GM12878 (cell line): ENCODE results near the gene MTFR1L. TPM values are rescaled to one million over a fixed set of nuclear protein-coding genes. Genes with fewer than 3 reads are reported as not detected.

Experiments used
- ATAC-seq: fragments of 200-7000 bp; cut with Tn5 transposase; 3 replicates; pipeline ENCODE4 v1.9.1; 2020; ENCODE audit warnings: mild to moderate bottlenecking, moderate library complexity
- BruUV-seq: library from RNA; stranded (reverse); fragments of 400-500 nt; replicated peaks from 2 replicates; lab custom pipeline; 2021; lab: Mats Ljungman, UMichigan
- CTCF ChIA-PET: fragments of 300-600 bp; sonication (Branson Sonifier 250); formaldehyde crosslinking; extraction: SDS; loops from one replicate; lab custom pipeline; 2021; ENCODE audit warnings: inconsistent platforms; lab: Yijun Ruan, JAX
- POLR2A ChIA-PET: fragments of 350-600 bp; formaldehyde crosslinking; extraction: SDS; loops from one replicate; lab custom pipeline; 2021; ENCODE audit warnings: inconsistent platforms; lab: Charles Lee
- RAD21 ChIA-PET: fragments of 300-600 bp; sonication (Branson Sonifier 250); formaldehyde crosslinking; loops from one replicate; lab custom pipeline; 2023; ENCODE audit warnings: antibody characterized with exemption; ENCODE audit not compliant: unreplicated experiment; lab: Charles Lee
- SMC1A ChIA-PET: fragments of 300-600 bp; sonication (Branson Sonifier 250); formaldehyde crosslinking; loops from one replicate; lab custom pipeline; 2023; ENCODE audit not compliant: unreplicated experiment, uncharacterized antibody; lab: Charles Lee
- DNase-seq: peaks from one replicate; pipeline ENCODE4 v3.0.0-alpha.2; 2011; ENCODE audit warnings: low read depth, low spot score
- FAIRE-seq: peaks from 3 replicates; lab custom pipeline; 2011; peaks lifted over from hg19 to GRCh38; lab: Jason Lieb, UNC
- H2AFZ ChIP-seq: 2 replicates; pipeline ENCODE4 v1.6.0; 2011; ENCODE audit warnings: low read depth, low read length, control low read depth; ENCODE audit not compliant: control insufficient read depth
- H3K27ac ChIP-seq: 2 replicates; pipeline ENCODE4 v1.5.1; 2011; ENCODE audit warnings: control low read depth; ENCODE audit not compliant: control insufficient read depth, insufficient read depth
- H3K27me3 ChIP-seq, 2 experiments: replicated peaks in 1 of 2; 2 replicates each; pipeline versions ENCODE4 v1.6.0 to v1.6.1; 2011; ENCODE audit warnings: low read length in 1 of 2; ENCODE audit not compliant: control insufficient read depth in 2 of 2, insufficient read depth in 2 of 2
- H3K36me3 ChIP-seq, 2 experiments: 2 replicates each; pipeline ENCODE4 v1.5.1; 2011; ENCODE audit warnings: low read length in 1 of 2; ENCODE audit not compliant: control insufficient read depth in 2 of 2, insufficient read depth in 2 of 2
- H3K4me1 ChIP-seq: 2 replicates; pipeline ENCODE4 v1.6.1; 2011; ENCODE audit warnings: mild to moderate bottlenecking, low read length, moderate library complexity, mixed read lengths; ENCODE audit not compliant: control insufficient read depth, insufficient read depth
- H3K4me2 ChIP-seq: 2 replicates; pipeline ENCODE4 v1.6.0; 2011; ENCODE audit warnings: control low read depth; ENCODE audit not compliant: control insufficient read depth, insufficient read depth
- H3K4me3 ChIP-seq: fragments of 200-600 bp; sonication (generic); 2 replicates; pipeline ENCODE4 v1.5.1; 2016
- H3K79me2 ChIP-seq: 2 replicates; pipeline ENCODE4 v1.6.0; 2011; ENCODE audit warnings: low read length; ENCODE audit not compliant: control insufficient read depth, insufficient read depth
- H3K9ac ChIP-seq: 2 replicates; pipeline ENCODE4 v1.8.0; 2011; ENCODE audit warnings: low read length, control low read depth, mixed read lengths; ENCODE audit not compliant: control insufficient read depth, insufficient read depth
- H3K9me3 ChIP-seq: replicated peaks from 3 replicates; pipeline ENCODE4 v1.5.1; 2011; ENCODE audit warnings: mild to moderate bottlenecking, low read length; ENCODE audit not compliant: control insufficient read depth, insufficient read depth
- H4K20me1 ChIP-seq: 2 replicates; pipeline ENCODE4 v1.6.0; 2011; ENCODE audit not compliant: control insufficient read depth, insufficient read depth
- CHD2 ChIP-seq: IDR thresholded peaks from 2 replicates; pipeline ENCODE4 v1.6.1; 2011; ENCODE audit warnings: low read depth, low read length, improper control_type of control experiment, borderline replicate concordance
- PML ChIP-seq: IDR thresholded peaks from 2 replicates; pipeline ENCODE4 v1.6.1; 2012; ENCODE audit warnings: low read length, inconsistent platforms
- SIX5 ChIP-seq: IDR thresholded peaks from 2 replicates; pipeline ENCODE4 v1.6.1; 2011; ENCODE audit warnings: mild to moderate bottlenecking, low read depth, low read length, moderate library complexity; ENCODE audit not compliant: severe bottlenecking
- ZSCAN29 ChIP-seq: fragments of 450-650 bp; IDR thresholded peaks from 2 replicates; pipeline ENCODE4 v1.6.1; 2017; ENCODE audit warnings: mild to moderate bottlenecking, moderate library complexity
- WGBS: methylation state at CpG from one replicate; pipeline ENCODE4 v1.1.6; 2016; ENCODE audit warnings: low lambda C conversion rate; ENCODE audit not compliant: insufficient replicate concordance, insufficient coverage; ENCODE audit errors: missing lambda C conversion rate; 5-methylcytosine and 5-hydroxymethylcytosine counted together
- in situ Hi-C: fragments of 300-500 bp; cut with MboI; formaldehyde crosslinking; loops from 9 replicates; pipeline ENCODE4 v1.14.3; 2018; ENCODE audit warnings: mixed read lengths
- intact Hi-C: fragments of 100-400 bp; cut with micrococcal nuclease; formaldehyde crosslinking; loops from one replicate; pipeline ENCODE4 v1.14.2; 2022; ENCODE audit not compliant: unreplicated experiment
- polyA plus RNA-seq, 11 experiments: library from polyadenylated mRNA; depleted of rRNA in 4 of 11; unstranded in 6 of 11; stranded (reverse) in 5 of 11; fragments of >200 nt; fragmentation: Nextera tagmentation in 4 of 11; fragmentation: Illumina TruSeq in 1 of 11; extraction: Ambion mirVana in 4 of 11; extraction: Trizol in 1 of 11; gene quantifications; 1 replicate in 1 of 11; 2 replicates in 10 of 11; pipeline versions ENCODE4 v1.2.1 to v1.2.3, GENCODE V29; 2011 to 2016; ENCODE audit warnings: inconsistent platforms in 2 of 11, missing spikeins in 2 of 11, low read depth in 1 of 11
- total RNA-seq, 4 experiments: library from RNA; depleted of rRNA in 3 of 4; stranded (reverse); fragments of >200 nt in 3 of 4; fragmentation: Illumina TruSeq in 1 of 4; extraction: Trizol in 1 of 4; gene quantifications; 2 replicates each; pipeline versions ENCODE4 v1.2.1 to v1.2.3, GENCODE V29; 2013 to 2021
- TF ChIP-seq, protein P1 (sequence below), 3 experiments: IDR thresholded peaks in 2 of 3; conservative IDR thresholded peaks in 1 of 3; 2 replicates each; pipeline ENCODE4 v1.5.1; 2011; ENCODE audit warnings: low read depth in 3 of 3, low read length in 3 of 3, mild to moderate bottlenecking in 3 of 3, control low read depth in 2 of 3, moderate library complexity in 2 of 3, inconsistent platforms in 1 of 3, mixed read lengths in 1 of 3; ENCODE audit not compliant: control insufficient read depth in 2 of 3, insufficient read depth in 1 of 3; ENCODE audit errors: extremely low read depth in 1 of 3

Gene MTFR1L
- total and polyA plus RNA-seq, 10 of the 15 experiments (the other 5 are each of a cell fraction or from before 2014, with no cell fraction given): 16.9 to 44.2 (median 30.3) TPM

DNA sequence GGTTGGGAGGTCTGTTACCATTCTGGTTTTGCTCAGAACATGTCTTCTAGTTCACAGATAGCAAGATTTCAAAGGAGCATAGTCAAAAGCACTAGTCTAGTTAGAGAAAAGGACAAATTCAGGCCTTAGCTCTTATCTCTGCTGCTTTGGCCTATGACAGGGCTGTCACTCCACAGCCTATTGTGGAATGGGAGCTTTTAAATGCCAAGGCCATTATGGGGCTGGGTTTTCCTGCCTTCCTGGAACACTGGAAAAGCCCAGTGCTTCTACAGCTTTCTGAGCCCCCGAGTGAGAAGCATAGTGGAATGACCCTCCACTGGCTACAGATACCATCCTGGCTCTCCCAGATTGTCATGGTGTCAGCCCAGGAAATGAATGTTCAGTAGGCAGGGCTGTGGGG lies 9.3 kb downstream of the MTFR1L start:
- no peak for ATAC-seq
- no peaks in the 10 kb centered on the region for H3K79me2 ChIP-seq
- no peak for DNase-seq
- TF ChIP-seq PML (no peak), ZSCAN29 (no peak), SIX5 (no peak), CHD2 (no peak)
- TF ChIP-seq, protein P1, sequence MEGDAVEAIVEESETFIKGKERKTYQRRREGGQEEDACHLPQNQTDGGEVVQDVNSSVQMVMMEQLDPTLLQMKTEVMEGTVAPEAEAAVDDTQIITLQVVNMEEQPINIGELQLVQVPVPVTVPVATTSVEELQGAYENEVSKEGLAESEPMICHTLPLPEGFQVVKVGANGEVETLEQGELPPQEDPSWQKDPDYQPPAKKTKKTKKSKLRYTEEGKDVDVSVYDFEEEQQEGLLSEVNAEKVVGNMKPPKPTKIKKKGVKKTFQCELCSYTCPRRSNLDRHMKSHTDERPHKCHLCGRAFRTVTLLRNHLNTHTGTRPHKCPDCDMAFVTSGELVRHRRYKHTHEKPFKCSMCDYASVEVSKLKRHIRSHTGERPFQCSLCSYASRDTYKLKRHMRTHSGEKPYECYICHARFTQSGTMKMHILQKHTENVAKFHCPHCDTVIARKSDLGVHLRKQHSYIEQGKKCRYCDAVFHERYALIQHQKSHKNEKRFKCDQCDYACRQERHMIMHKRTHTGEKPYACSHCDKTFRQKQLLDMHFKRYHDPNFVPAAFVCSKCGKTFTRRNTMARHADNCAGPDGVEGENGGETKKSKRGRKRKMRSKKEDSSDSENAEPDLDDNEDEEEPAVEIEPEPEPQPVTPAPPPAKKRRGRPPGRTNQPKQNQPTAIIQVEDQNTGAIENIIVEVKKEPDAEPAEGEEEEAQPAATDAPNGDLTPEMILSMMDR (IDR thresholded peaks at IDR 0.05 in 2 of 3, conservative IDR thresholded peaks at IDR 0.05 in 1 of 3; ENCODE audit: control insufficient read depth in 2 of 3, extremely low read depth in 1 of 3, insufficient read depth in 1 of 3, low read depth in 3 of 3, low read length in 3 of 3): no peak
- CTCF ChIA-PET: no interaction called here
- H3K27ac ChIP-seq: no peak overlapping the region
- POLR2A ChIA-PET: interaction anchor here (0.8 kb wide), 1 partner anchor 19 kb away, joined by 4 read pairs; no protein-coding TSS in a partner anchor
- no peak overlapping the region for H3K9ac ChIP-seq
- H2AFZ ChIP-seq: no peak overlapping the region
- no peaks in the 10 kb centered on the region for H3K27me3 ChIP-seq
- RAD21 ChIA-PET: no interaction called here
- in situ Hi-C loops (no loop called here), intact Hi-C loops (loop anchor here (10.0 kb wide), 1 partner anchor 176 kb away; no protein-coding TSS in a partner anchor)
- SMC1A ChIA-PET: interaction anchor here (0.8 to 5.0 kb wide), 3 partner anchors 10 to 169 kb away, joined by 3 to 25 read pairs (median 4); partner anchors contain the start of gene PAFAH2
- WGBS: 93% methylated on average over 1 of the region's 1 CpG
- no TSS peak for BruUV-seq
- H3K4me2 ChIP-seq: no peak overlapping the region
- H4K20me1 ChIP-seq: no peaks in the 10 kb centered on the region
- H3K9me3 ChIP-seq: no peaks in the 10 kb centered on the region
- H3K4me3 ChIP-seq: no peak overlapping the region
- H3K4me1 ChIP-seq: no peaks in the 10 kb centered on the region
- peaks cover 9 to 27% of the 10 kb centered on the region in 2 experiments for H3K36me3 ChIP-seq
- no peak for FAIRE-seq
